HL-60/S4 treated with phorbol 12-myristate 13-acetate at 8.2 ng/mL for 4 days and 3 days (cell line): ENCODE measurements around the gene CNTNAP2.
"Not testable (repeated sequence)": the region's sequence is repeated elsewhere in the genome, so short reads cannot be mapped to it uniquely, and the experiment has no call there.

ENCODE experiments used
- in situ Hi-C: fragments of 300-500 bp; cut with MboI; formaldehyde crosslinking; loops from 2 replicates; pipeline ENCODE4 v1.15.0; 2022; ENCODE audit warnings: low sequenced_read_pairs

CNTNAP2 gene

DNA sequence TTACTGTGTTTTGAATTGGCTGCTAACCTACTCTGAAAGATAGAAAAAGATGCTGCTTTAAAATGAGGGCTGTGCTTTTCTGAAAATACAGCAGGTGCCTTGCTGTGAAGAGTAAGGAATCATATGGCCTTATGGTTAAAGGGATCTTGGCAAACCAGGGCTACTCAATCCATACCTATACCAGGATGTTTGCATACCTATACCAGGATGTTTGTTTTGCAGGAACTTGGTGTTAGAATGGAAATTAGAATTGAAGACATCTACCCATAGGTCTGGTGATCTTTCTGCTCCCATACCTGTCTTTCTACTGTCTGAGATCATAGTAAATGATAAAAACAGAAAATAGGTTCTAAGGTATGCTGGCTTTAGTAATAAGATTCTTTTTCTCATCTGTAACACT is 2273.8 kb downstream of the CNTNAP2 start:
- in situ Hi-C loops: no loop called here

DNA sequence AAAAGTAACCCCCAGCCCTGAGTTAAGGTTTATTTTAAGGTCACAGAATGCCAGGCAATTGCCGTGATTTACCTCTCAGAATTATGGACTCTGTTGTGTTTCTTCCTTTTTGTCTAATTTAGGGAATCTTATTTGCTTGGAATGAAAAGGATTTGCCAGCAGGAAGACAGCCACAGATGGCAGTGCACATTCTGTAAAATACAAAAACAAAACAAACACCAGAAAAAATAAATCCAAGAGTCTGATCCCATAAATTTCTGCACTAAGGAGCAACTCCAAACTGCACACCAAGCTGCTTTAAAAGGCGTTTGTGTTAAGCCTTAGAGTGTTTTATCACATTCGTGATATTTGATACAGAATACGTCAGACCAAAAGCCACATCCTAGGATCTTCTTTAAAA is 2275.0 kb downstream of the CNTNAP2 start:
- in situ Hi-C loops: no loop called here

DNA sequence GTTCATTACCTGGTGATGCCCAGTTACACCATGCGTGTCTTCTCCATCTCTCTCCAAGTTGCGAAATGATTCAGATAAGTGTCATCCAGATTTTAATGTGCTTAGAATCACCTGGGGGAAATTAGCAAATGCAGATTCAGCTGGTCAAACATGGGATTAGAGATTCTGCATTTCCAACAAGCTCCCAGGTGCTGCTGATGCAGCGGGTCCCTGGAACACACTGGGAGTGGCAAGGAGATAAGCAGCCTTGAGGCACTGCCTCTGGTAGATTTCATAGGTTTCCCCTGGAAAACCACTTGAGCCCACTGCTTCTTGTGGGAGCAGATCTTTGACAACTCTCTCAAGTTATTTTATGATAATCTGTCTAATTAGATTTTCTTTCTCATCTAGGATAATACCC is 2278.0 kb downstream of the CNTNAP2 start:
- in situ Hi-C loops: no loop called here

DNA sequence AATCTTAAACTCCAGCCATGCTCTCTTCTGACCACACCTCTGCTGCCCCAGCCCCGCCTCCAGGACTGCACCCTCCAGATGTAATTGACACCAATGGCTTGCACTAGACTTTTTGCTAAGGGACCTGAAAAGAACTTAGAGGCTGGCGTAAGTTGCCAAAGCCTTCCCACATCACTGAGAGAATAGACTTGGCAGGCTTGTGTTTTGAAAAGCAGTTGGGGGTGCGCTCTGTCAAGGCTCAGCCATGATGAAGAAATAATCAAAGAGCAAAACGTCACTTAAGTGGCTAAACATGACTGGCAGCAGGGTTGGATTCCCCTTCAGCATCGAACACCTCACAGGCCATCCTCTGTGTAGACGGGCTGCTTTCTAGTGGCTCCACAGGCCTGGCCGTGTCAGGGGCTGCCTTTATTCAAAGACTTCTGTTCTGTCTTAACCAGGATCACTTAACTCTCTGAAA is 2278.8 kb downstream of the CNTNAP2 start:
- in situ Hi-C loops: no loop called here

DNA sequence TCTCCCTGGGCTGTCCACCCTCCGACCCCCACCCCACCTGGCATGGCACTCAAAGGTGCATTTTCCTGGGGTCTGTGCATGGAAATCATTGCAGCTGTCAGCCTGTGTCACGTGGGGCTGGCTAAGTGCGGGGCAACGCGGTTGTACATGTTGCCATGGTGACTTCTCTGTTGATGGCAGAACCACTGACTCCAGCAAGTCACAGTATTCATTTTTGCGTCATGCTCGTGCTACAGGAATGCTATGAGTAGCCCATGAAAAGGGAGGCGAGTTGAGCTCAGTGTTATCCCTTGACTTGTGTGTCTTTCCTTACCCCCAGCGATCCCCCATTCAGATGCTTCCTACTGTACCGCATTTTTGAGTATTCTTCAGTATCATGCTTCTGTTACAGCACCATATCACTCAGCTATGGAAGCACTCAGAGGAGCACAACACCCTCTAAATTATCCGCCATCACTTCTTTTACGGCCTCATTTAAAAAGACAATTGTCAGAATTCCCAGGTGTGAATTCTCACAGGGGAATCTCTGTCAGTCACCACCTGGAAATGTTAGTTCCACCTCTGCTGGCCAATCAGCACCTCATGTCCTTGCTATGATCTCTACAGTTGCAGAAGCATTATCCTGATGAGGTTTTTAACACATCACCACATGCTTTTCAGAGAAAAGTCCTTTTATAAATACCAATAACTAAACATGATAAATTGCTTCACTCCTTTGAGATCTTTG is 2279.6 kb downstream of the CNTNAP2 start:
- in situ Hi-C loops: no loop called here

DNA sequence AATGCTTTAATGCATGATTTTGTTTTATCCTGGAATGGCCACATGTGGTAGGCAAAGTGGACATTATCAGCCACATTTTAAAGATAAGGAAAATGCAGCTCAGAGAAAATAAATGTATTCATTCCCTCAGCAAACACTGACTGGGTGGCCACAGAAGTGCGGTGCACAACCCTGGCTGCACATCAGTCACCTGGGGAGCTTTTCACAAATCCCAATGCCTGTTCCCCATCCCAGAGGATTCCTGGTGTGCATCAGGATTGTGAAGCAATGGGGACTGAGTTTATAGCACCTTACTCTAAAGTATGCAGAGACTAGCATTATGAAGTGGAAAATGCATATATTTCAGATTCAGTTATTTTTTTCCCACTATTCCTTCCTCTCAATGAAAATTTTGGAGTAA is 2280.5 kb downstream of the CNTNAP2 start:
- in situ Hi-C loops: no loop called here

DNA sequence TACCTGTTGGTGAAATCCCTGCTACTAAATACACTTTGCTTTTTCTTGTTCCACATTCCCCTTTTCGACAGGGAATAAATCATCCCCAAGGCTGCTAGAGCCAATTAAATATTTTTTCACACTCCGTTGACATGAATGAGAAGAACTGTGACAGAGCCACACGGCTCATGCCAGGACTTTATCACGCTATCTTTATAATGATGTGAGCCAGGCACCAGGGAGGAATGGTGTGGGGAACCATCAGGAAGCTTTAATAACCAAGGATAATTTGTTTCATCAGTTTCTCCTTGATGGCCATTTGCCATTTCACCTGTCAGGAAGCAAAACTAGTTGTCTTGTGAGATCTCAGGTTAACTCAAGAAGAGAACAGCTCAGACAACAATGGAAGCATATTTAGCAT is 2280.9 kb downstream of the CNTNAP2 start:
- in situ Hi-C loops: no loop called here

DNA sequence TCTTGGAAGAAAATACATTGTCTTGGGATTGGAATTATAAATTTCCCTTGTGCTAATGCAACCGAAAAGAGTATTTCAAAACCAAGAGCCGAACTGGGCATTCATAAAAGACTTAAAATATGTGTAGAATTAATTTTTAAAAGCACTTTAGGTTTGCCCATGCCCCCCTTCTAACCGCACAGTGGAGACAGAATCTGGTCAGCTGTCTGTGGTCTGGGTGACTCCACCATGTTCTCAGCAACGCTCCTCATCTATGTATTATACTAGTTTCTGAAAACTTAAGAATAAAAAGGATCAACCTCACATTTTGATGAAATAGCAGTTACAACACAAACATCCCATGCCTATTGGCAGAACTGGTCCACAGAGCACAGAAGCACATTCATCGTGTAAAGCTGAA is 2281.4 kb downstream of the CNTNAP2 start:
- in situ Hi-C loops: no loop called here

DNA sequence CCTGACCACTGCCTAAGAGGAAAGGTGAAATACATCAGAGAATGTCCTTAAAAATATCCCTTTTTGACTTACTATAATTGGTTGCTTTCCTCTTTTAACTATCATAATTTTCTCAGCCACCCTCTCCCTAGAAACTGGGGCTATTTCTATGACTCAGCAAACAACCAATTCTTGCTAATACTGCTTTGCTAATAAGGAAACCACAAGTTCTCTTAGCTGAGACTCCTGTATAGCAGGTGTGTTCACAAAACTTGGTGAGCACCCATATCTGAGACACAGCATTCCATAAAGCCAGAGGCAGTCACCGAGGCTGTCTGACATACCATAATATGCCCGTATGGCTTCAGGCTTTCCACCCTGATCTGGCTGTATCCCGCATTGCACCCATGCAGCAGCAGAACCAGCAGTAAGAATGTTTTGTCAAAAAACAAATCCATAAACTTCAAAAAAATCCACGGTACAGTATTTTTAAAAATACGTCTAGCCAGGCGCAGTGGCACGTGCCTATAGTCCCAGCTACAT is 2282.3 kb downstream of the CNTNAP2 start:
- in situ Hi-C loops: no loop called here

DNA sequence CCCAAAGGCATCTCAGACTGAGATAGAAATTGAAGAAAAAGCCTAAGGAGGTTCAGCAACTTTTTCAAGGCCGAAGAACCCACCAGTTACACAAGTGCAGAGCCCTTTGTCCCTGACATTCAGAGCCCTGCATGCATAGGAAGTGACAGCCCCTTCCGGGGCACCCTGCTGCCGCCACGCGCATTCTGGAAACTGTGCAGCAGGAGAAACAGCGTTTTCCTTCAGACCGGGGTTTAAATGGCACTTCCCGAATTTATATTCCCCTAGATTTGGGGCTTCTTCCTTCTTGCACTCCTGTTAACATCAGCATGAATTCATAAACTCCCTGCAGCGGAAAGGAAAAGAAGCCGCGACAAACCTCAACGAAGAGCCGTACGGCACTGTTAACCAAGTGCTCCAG is 2283.5 kb downstream of the CNTNAP2 start:
- in situ Hi-C loops: no loop called here

DNA sequence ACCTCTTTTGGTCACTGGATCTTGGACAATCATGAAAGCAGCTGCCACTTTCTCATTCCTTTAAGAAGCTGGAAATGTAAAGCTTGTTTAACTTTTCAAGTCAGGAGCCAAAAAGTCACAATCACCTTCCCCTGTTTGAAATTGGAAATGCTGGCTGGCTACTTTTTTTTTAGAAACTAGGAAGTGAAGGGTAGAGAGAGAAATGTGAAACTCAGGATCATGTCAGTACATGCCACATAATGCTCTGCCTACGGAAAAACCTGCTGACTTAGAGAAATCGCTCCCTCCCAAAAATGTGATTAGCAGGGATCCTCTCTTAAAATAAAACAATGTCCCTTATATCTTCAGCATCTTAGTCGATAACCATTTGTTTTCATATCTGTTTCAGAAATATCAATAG is 2285.6 kb downstream of the CNTNAP2 start:
- in situ Hi-C loops: no loop called here

DNA sequence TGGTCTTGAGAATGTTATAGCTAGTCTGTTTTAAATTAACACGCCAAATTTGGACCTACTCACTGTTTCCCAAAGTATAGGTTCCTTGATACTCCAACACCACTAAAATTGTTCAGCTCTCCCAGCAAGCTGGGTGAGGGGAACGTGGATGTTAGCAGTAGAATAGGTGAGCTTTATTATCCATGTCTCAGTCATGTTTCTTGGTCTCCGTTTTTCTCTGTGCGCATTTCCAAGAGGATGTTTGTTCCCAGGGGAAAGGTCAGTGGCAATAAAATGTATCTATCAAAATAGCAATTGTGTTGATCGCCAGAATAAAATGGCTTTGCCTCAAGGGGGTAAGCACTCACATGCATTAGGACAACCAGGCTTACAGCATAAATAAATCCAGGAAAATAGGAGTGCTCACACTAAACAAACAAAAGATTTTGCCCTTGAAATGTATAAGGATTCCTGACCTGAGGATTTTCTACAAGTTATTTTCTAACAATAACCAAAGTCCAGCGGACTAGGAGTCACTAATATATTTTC is 2286.9 kb downstream of the CNTNAP2 start:
- in situ Hi-C loops: no loop called here

DNA sequence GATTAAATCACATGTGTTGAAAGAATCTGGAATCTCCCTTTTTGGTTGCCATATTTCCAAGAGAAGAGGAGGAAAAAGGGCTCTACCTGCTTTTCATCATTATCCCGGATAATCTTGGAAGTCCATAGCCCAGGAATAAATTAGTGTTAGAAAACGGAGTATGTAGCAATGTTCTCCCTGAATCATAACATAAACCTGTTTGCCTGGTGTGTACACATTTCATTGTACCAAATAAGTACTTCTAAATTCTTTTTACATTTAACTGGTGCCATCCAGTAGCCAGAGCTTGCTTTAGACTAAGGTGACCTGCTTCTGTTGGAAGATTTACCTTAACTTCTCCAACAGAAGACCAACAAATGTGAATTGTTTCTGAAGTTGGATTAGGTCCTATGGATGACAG is 2291.7 kb downstream of the CNTNAP2 start:
- in situ Hi-C loops: no loop called here

DNA sequence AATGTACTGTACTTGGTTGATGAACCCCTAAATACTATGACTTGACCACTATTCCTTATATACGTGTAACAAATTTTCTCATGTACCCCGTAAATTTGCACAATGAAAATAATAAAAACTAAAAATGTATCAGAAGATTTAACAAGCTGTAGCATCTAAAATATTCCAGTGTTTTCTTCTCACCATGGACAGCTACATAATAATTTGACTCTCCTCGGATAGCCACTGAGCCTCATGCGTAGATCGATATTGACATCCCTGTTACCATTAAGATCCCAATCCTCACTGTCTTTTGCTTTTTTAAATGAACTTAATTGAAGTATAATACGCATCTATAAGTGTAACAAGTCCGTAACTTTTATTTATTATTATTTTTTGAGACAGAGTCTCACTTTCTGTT is 2294.3 kb downstream of the CNTNAP2 start:
- in situ Hi-C loops: no loop called here

DNA sequence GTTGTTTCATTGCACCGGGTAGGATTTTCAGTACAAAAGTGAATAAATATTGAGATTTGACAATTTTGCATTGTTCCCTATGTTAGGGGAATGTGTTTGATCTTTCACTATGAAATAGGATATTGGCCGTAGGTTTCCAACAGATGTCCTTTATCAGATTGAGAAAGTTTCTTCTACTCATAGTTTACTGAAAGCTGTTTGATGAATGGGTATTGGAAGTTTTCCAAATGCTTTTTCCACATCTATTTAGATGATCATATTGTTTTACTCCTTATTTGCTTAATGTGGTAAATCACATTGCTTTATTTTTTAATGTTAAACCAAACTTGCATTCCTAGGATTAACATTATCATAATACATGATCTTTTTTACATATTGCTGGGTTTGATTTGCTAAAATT is 2296.1 kb downstream of the CNTNAP2 start:
- in situ Hi-C loops: no loop called here

DNA sequence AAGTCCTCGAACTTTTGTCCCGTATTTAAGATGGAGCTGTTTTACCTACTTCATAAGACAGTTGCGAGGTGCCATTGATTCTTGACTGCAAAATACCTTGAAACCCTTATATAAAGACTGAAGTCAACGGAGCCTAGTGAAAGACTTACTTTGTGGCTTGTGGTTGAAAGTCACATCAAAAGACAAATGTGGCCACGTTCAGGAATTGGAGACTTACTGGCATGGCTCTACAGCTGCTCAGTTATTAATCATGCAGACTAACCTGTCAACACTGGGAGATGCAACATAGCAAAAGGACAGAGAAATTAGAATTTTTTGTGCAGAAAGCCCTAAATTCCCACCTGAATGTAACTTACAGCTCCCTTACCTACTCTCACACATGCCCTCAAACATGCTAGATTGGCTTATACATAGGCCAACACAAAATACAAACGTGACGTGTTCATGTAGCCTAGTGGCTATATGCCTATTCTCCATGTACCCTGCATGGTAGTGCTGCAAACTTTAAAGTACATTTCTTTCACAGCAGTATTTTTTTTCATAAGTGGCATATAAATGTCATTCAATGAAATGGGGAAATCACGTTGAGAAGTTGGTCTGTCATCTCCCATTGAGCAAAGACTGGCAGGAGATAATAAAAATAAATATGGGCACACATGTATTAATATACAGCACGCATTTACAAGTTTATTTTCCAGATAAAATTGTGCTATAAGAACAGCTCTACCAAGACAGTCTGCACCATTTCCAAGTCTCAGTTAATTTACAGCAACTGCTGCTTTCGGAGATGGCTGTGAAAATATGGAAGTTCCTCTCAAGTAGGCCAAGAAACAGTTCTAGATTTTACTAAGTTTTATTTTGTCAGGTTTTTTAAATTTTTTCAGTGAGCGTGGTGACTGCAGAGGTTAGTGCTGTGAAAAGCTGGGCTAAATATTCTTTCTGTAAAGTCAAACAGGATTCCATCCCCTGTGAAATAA is 2303.5 kb downstream of the CNTNAP2 start:
- in situ Hi-C loops: no loop called here

DNA sequence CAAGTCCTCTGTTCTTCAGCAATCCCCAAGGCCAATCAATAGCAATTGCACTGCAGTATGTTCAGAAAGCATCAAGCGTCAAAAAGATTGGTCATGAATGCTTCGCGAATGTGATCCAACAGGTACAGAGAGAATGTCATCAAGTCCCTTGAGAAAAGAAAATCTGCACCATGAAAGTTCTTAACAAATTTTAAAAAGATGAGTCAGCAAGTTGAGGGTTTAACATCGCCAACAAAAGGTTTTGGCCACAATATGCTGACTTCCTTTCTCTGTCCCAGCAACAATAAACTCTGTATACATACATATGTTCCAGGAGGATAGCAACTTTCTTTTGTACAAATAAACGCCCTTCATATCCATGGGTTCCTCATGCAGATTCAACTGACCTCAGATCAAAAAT is 2305.4 kb downstream of the CNTNAP2 start:
- in situ Hi-C loops: no loop called here

DNA sequence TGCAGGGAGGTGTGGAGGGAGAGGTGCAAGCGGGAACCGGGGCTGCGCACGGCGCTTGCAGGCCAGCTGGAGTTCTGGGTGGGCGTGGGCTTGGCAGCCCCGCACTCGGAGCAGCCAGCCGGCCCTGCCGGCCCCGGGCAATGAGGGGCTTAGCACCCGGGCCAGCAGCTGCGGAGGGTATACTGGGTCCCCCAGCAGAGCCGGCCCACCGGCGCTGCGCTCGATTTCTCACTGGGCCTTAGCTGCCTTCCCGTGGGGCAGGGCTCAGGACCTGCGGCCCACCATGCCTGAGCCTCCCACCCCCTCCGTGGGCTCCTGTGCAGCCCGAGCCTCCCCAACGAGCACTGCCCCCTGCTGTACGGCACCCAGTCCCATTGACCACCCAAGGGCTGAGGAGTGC is 2309.8 kb downstream of the CNTNAP2 start:
- in situ Hi-C loops: not testable (repeated sequence)

DNA sequence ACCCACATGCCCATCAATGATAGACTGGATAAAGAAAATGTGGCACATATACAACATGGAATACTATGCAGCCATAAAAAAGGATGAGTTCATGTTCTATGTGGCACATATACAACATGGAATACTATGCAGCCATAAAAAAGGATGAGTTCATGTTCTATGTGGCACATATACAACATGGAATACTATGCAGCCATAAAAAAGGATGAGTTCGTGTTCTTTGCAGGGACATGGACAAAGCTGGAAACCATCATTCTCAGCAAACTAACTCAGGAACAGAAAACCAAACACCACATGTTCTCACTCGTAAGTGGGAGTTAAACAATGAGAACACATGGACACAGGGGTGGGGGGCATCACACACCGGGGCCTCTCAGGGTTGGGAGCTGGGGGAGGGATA is 2314.1 kb downstream of the CNTNAP2 start:
- in situ Hi-C loops: not testable (repeated sequence)

DNA sequence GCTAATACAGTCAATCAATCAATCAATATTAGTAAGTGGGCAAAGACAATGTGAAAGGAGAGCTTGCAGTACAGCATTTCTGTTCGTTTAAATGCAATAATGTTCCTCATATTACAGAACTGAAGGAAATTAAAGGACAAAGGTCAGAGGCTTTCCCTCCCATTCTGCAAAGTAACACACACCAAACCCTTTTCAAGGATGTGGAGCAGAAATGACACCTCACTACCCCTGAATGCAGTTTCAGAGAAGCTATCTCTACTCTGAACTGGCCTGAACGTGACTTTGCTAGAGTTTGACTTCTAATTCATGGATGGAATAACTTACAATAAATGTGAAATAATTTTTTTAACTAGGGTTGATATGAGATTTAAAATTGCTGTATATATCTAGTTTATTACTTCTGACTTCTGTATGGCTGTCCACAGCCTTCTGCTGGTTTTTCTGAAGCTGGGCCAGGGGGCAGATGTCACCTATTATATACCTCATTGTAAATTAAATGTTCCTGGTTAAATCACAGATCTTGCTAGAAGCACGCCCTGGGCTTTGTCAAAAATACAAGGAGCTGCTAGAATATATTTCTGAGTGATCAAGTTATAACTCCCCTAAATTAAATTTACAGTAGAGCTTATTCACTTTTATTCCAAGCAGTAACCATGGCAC is 2317.1 kb downstream of the CNTNAP2 start:
- in situ Hi-C loops: no loop called here

DNA sequence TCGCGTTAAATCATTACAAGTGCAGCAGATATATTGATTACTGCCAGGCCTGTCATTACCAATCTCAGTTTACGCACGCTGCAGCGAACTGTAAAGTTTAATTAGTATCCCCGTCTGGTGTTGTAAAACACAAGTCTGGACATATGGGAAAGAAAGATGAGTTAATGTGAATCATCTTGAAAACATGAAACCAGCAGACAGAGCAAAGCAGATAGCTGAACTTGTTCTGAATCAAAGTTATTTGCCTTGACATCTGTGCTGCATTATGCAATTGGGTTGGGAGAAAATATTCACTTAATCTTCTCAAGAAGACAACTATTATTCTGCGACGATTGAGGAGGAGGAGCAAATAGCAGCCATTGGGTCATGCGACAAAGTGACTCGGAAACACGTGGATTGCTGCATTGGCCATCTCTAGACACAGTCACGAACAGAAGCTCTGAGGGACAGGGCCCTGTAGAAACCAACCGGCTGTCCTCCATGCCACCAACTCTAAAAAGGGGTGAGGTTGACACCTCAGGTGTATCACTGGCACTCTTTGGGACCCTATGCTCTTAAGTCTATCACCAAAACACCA is 2317.7 kb downstream of the CNTNAP2 start:
- in situ Hi-C loops: no loop called here
